ENCODE measurements around the gene PRDM16. TPM values are rescaled to one million over a fixed set of nuclear protein-coding genes. Genes with fewer than 3 reads are reported as not detected.

The PRDM16 gene
- total RNA-seq, 2 experiments from 2014 or later, result 1.1 to 2.3 TPM

DNA sequence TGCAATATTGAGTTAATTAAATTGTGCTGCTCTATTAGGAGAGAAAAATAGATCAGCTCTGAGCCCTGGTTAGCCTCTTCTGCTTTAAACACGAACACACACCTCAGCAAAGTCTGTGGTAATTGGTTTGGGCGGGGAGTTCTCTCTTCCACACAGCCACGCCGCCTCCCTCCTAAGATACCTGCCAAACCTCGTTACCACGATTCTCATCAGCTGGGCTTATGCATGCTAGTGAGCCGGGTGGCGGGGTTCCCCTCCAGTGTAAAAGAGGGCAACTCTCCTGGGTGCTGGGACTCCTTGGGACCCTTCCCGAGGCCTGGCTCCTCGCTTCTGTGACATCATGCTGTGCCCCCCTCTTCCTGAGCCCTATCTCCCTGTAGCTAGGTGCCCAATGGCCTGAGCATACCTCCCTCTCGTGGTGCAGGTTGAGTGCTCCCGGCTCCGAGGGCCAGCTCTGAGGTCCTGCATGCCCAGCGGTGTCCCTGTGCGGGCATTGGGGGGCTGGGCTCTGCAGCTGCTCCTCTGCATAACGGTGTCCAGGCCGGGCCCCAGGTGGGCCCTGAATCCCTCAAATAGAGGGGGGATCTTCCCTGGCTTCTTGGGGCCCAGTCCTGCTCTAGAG lies 182.9 kb downstream of the PRDM16 start:
- Mint-ChIP-seq H3K27me3 (peaks cover 7% of the 10 kb centered on the region), H3K36me3 (ENCODE audit: low read depth) (no peaks in the 10 kb centered on the region), H3K4me1 (no peaks in the 10 kb centered on the region), H3K4me3 (no peak overlapping the region), H3K27ac (no peak overlapping the region), H3K9me3 (no peaks in the 10 kb centered on the region)
- POLR2A ChIA-PET, result no interaction called here
- DNase-seq, result no peak
- CTCF ChIA-PET, result no interaction called here

DNA sequence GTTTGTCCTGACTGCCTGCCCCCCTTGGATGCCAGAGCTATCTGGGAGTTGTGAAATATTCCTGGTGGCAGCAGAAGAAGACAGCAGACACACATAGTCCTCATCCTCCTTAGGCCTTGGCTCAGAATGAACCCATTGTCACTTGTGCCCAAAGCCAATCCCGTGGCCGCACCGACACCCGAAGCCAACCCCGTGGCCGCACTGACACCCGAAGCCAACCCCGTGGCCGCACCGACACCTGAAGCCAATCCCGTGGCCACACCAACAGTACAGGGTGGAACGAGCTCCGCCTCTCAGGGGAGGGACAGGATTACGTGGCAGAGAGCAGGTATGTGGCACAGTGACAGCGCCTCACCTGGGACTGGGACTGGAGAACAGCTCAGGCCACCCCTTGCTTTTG lies 186.7 kb downstream of the PRDM16 start:
- no peak overlapping the region for H3K4me3 Mint-ChIP-seq
- no peak for DNase-seq
- ChIA-PET POLR2A (no interaction called here), CTCF (no interaction called here)
- no peaks in the 10 kb centered on the region for H3K36me3 Mint-ChIP-seq (ENCODE audit: low read depth)
- no peaks in the 10 kb centered on the region for H3K4me1 Mint-ChIP-seq
- H3K27me3 Mint-ChIP-seq, result no peaks in the 10 kb centered on the region
- no peak overlapping the region for H3K27ac Mint-ChIP-seq
- H3K9me3 Mint-ChIP-seq, result peaks cover 4% of the 10 kb centered on the region

DNA sequence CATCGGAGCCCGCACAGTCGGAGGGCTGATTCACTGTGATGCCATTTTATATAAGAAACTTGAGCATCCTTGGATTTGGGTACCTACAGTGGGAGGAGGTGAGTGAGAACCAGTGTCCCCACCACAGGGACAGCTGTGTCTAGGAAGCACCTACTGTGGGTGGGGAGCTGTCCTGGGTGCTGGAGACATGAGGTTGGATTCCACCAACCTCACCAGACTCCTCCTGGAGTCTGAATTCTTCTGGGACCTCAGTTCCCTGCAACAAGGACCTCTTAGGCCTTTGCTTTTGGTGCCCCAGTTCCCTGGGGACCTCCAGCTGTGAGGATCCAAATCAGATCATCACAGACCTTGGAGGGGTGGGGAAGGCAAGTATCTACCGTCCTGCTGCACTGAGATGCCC lies 188.8 kb downstream of the PRDM16 start:
- Mint-ChIP-seq H3K36me3 (ENCODE audit: low read depth) (no peaks in the 10 kb centered on the region), H3K4me1 (no peaks in the 10 kb centered on the region), H3K27ac (no peak overlapping the region), H3K27me3 (no peaks in the 10 kb centered on the region), H3K9me3 (peaks cover 4% of the 10 kb centered on the region), H3K4me3 (no peak overlapping the region)
- DNase-seq, result no peak
- ChIA-PET CTCF (no interaction called here), POLR2A (no interaction called here)

DNA sequence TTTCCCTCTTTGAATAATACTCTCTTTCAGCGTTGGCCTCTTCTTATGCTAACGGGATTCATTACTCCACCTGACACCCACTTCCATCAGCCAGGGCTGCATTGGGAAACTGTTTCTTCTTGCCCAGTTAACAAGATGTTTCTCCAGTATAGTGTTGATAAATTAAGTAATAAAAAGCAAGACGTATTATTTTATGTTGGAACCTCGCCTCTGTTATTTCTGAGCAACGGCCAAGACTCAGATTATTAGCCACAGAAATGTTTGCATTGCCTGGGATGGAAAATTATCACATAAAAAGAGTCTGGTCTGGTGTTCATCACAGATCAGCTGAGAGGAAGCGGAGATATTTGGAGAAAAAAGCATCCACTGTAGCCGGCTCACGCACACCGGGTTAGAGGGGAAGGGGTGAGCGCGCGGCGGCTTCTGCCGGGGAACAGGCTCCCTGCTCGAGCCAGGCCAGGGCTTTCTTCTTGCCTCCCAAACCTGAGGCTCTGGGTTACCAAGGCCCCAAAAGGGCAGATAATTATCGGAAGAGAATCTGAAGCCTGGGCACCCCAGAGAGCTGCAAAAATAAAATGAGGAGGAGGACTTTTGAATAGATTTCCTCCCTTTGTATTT lies 189.5 kb downstream of the PRDM16 start:
- Mint-ChIP-seq H3K27me3 (no peaks in the 10 kb centered on the region), H3K27ac (no peak overlapping the region), H3K4me1 (no peaks in the 10 kb centered on the region), H3K4me3 (no peak overlapping the region), H3K36me3 (ENCODE audit: low read depth) (no peaks in the 10 kb centered on the region), H3K9me3 (peaks cover 4% of the 10 kb centered on the region)
- ChIA-PET POLR2A (no interaction called here), CTCF (no interaction called here)
- no peak for DNase-seq

DNA sequence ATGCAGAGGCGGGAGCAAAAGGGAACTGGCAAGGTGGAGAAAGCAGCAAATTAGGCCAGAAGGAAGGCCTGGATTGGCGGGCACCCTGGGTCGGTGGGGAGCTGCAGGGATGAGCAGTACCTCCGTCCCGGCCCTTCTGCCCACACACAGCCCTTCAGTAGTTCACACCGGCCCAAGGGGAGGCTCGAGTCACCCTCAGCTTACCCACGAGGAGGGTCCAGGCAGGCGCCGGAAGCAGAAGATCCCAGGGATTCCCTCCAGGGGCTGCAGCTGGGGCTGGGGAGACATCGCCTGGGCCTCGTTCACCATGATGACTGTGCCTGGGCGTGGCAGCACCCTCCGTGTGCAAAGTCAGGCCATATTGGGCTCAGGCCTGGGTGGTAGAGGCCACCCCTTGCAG lies 190.0 kb downstream of the PRDM16 start:
- H3K4me1 Mint-ChIP-seq, result no peaks in the 10 kb centered on the region
- no peaks in the 10 kb centered on the region for H3K27me3 Mint-ChIP-seq
- DNase-seq, result no peak
- H3K4me3 Mint-ChIP-seq, result no peak overlapping the region
- no peak overlapping the region for H3K27ac Mint-ChIP-seq
- H3K36me3 Mint-ChIP-seq (ENCODE audit: low read depth), result no peaks in the 10 kb centered on the region
- ChIA-PET POLR2A (no interaction called here), CTCF (no interaction called here)
- peaks cover 4% of the 10 kb centered on the region for H3K9me3 Mint-ChIP-seq

DNA sequence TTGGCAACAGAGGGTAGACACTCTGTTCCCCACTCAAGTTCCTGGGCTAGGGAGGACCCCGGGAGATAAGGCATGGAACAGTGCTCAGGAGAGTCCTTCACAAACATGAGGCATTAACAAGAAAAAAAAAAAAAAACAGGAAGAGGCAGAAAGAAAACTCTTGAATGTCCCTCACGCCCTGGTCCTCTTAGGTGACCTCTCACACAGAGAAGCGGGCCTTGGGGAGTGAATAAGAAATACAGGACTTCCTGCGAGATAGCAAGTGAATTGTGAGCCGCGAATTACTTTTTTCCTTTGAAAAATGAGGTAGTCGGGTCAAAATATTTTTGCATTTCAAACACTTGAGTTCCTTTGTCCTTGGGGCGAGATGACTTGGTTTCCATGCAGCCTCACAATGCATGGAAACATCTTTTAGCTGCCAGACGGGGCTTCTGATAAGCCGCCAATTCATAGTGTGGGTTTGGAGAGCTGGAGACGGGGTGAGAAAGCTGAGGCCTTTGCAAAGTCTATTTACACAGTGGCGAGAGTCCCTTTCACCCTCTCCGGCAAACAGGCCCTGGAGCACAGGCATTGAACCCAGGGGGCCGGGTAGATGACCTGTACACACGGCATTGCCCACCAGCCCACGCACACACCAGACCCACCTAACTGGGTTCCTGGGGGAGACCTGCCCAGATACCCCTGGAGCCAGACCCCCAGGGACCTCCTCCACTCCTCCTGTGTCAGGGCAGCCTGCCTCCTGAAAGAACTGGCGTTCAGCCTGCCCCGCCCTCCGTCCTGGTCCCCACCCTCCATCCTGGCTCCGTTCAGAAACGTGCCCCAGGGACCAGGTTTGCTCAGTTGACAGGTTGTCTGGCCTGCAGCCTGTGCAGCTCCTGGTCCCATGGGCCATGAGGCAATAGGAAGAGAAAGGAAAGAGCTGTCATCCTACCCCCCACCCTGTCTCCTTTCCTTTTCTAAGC lies 192.3 kb downstream of the PRDM16 start:
- Mint-ChIP-seq H3K36me3 (ENCODE audit: low read depth) (no peaks in the 10 kb centered on the region), H3K9me3 (peaks cover 4% of the 10 kb centered on the region), H3K4me1 (no peaks in the 10 kb centered on the region), H3K4me3 (no peak overlapping the region), H3K27me3 (no peaks in the 10 kb centered on the region), H3K27ac (no peak overlapping the region)
- ChIA-PET CTCF (no interaction called here), POLR2A (no interaction called here)
- no peak for DNase-seq

DNA sequence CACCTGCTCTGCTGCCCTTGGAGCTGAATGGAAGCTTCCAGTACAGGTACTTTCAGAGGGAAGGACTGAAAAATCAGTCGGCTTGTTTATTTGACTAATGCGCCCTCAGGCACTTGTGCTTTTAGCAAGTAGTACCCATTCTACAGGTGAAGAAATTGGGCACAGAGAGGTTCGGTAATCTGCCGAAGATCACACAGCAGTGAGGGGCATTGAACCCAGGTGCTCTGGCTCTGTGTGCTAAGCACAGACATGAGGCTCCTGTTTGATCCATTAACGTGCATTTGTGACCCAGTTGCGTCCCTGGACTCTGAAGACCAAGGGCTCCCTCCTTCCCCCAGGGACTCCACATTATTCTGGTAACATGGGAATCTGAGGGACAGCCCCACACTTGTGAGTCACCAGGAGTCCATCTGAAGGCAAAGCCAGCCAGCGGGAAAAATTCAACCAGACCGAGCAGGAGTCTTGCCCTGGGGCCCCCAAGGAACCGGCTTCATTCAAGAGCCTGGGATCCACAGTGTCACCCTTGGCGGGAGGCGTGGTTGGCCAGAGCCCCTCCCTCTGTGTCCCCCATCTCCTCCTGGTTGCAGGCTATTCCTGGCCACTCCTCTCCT lies 193.1 kb downstream of the PRDM16 start:
- Mint-ChIP-seq H3K27ac (no peak overlapping the region), H3K4me3 (no peak overlapping the region), H3K4me1 (no peaks in the 10 kb centered on the region), H3K9me3 (peaks cover 4% of the 10 kb centered on the region), H3K36me3 (ENCODE audit: low read depth) (no peaks in the 10 kb centered on the region), H3K27me3 (no peaks in the 10 kb centered on the region)
- CTCF ChIA-PET, result no interaction called here
- POLR2A ChIA-PET, result no interaction called here
- no peak for DNase-seq

DNA sequence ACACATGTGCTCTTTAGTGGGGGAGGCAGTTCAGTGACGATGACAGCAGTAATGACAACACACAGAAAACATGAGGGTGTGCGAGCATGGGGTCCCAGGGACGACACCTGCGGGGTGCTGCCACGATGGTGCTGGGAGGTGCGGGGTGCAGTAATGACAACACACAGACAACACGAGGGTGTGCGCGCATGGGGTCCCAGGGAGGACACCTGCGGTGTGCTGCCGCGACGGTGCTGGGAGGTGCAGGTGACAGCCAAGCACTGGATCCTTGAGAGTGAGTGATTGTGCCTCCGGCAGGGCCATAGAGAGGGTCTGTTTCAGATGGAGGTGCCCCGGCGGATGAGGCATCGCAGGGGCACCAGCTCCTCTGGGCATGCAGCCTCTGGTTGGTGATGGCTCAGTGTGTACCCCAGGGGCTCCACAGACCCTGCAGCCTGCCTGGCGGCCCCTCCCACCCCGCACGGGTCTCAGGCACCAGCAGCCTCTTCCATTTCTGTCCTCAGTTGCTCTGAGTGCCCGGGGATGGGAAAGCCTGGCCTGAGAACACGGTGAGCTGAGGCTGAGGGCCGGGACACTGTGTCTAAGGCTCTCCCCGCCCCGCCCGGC lies 193.8 kb downstream of the PRDM16 start:
- CTCF ChIA-PET, result no interaction called here
- DNase-seq, result no peak
- Mint-ChIP-seq H3K36me3 (ENCODE audit: low read depth) (no peaks in the 10 kb centered on the region), H3K27ac (no peak overlapping the region), H3K9me3 (peaks cover 4% of the 10 kb centered on the region), H3K4me1 (no peaks in the 10 kb centered on the region), H3K4me3 (no peak overlapping the region), H3K27me3 (no peaks in the 10 kb centered on the region)
- POLR2A ChIA-PET, result no interaction called here

DNA sequence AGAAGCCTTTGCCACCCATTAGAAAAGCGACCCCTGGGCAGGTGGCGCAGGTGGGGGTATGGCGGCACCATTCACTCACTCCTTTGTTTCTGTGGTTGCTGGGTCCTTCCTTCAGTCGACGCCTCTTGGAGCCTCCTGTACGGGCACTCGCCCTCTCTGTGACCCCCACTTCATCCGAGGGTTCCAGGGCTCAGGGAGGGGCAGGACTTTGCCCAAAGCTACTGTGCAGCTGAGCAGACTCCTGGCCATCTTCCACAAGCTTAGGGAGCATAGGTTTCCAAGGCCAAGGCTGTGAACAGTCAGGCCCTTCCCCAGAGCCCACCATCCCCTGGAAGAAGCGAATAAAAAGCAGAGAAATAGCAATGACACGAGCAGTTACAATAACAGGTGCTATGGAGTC lies 194.8 kb downstream of the PRDM16 start:
- no peak for DNase-seq
- peaks cover 4% of the 10 kb centered on the region for H3K9me3 Mint-ChIP-seq
- H3K27me3 Mint-ChIP-seq, result no peaks in the 10 kb centered on the region
- H3K4me3 Mint-ChIP-seq, result no peak overlapping the region
- ChIA-PET POLR2A (no interaction called here), CTCF (no interaction called here)
- H3K36me3 Mint-ChIP-seq (ENCODE audit: low read depth), result no peaks in the 10 kb centered on the region
- H3K4me1 Mint-ChIP-seq, result no peaks in the 10 kb centered on the region
- no peak overlapping the region for H3K27ac Mint-ChIP-seq

DNA sequence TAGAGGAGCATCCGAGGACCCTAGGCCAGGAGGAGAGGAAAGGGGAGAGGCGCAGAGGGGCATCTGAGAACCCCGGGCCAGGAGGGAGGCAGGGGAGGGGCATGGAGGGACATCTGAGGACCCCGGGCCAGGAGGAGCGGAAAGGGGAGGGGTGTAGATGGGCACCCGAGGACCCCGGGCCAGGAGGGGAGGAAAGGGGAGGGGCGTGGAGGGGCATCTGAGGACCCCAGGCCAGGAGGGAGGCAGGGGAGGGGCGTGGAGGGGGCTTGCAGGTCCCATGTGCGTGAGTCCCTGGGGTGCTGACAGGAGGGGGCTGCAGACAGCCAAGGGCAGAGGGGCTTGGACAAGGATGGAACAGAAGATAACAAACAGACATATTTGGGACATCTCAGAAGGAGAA lies 195.5 kb downstream of the PRDM16 start:
- Mint-ChIP-seq H3K36me3 (ENCODE audit: low read depth) (no peaks in the 10 kb centered on the region), H3K9me3 (peaks cover 4% of the 10 kb centered on the region), H3K4me1 (no peaks in the 10 kb centered on the region), H3K27ac (no peak overlapping the region), H3K4me3 (no peak overlapping the region), H3K27me3 (no peaks in the 10 kb centered on the region)
- ChIA-PET POLR2A (no interaction called here), CTCF (no interaction called here)
- DNase-seq, result no peak

DNA sequence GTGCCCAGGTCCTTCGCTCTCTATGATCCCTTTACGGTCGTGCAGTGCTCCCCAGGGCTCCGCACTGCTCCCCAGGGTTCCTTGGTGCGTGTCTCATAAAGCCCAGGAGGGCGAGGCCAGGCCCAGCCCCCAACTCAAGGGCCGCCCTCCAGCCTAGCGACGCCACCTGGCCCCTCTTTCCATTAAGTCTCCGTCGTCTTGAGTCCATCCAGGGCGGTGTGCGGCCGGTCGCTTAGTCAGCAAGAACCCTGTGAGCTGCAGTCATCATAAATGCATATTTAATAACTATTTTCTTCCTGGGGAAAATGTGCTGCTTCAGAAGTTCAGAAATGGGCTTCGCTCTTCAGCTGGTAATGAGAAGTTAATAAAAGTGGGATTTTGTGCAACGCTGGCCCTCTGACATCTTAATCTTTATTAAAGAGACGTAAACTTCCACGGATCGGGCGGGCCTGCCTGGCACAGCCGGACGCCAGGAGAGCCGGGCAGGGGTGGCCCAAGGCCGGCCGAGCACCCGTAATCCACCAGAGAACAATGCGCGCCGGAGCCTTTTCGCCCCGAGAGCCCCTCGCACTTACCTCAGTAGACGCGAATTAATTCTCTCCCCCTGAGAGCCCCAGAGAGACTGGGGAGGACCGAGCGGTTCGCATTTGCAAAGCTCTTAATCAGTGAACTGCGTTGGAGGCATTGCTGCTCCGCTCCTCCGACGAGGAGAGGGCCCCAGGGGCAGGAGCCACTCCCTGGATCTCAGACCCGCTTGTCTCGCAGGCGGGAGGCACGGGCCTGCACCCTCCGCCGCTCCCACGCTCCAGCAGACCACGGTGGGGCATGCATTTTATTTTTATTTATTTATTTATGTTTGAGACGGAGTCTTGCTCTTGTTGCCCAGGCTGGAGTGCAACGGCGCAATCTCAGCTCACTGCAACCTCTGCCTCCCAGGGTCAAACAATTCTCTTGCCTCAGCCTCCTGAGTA lies 197.1 kb downstream of the PRDM16 start:
- CTCF ChIA-PET, result no interaction called here
- Mint-ChIP-seq H3K4me3 (no peak overlapping the region), H3K27me3 (no peaks in the 10 kb centered on the region), H3K9me3 (no peaks in the 10 kb centered on the region), H3K4me1 (no peaks in the 10 kb centered on the region), H3K27ac (no peak overlapping the region), H3K36me3 (ENCODE audit: low read depth) (no peaks in the 10 kb centered on the region)
- no peak for DNase-seq
- POLR2A ChIA-PET, result no interaction called here

DNA sequence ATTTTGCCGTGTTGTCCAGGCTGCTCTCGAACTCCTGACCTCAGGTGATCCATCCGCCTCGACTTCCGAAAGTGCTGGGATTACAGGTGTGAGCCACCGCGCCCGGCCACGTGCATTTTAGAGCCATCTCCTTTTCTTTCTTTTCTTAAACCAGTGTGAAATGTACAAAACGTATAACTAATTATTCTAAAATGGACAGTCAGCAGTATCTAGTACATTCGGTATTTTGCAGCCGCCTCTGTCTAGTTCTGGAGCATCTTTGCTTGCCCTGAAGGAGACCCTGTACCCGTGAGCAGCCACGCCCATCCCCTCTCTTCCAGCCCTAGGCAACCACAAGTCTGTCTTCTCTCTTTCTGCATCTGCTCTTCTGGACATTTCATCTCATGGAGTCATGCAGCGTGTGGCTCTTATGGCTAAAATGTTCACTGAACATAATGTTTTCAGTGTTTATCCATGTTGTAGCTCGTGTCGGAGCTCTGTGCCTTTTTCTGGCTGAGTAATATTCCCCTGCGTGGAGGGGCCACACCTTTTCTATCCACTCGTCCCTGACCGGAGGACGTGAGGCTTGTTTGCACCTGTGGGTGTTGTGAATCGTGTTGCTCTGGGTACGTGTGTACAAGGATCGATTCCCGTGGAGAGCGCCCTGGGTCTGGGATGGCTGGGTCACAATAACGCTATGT lies 198.0 kb downstream of the PRDM16 start:
- H3K27ac Mint-ChIP-seq, result no peak overlapping the region
- DNase-seq, result no peak
- ChIA-PET CTCF (no interaction called here), POLR2A (no interaction called here)
- H3K9me3 Mint-ChIP-seq, result no peaks in the 10 kb centered on the region
- no peaks in the 10 kb centered on the region for H3K4me1 Mint-ChIP-seq
- H3K27me3 Mint-ChIP-seq, result no peaks in the 10 kb centered on the region
- no peaks in the 10 kb centered on the region for H3K36me3 Mint-ChIP-seq (ENCODE audit: low read depth)
- H3K4me3 Mint-ChIP-seq, result no peak overlapping the region

Measured in activated CD4-positive, alpha-beta T cell treated with anti-CD3 and anti-CD28 coated beads, Interleukin-2, amount 10 ng/mL, durations not matched to agents 7 days and 5 days (primary cell).